ENCODE results near the gene INTS6. TPM values are rescaled to one million over a fixed set of nuclear protein-coding genes. Genes with fewer than 3 reads are reported as not detected.

Gene INTS6
- total RNA-seq, 1 donor from 2014 or later = 23.1 TPM

- no peak within 1 kb of the TSS for H3K27ac ChIP-seq (replicated peaks)
- H3K9me3 ChIP-seq (replicated peaks) = no peaks in the 10 kb centered on the region
- no peaks in the 10 kb centered on the region for H3K36me3 ChIP-seq
- no peaks in the 10 kb centered on the region for H3K4me1 ChIP-seq
- no peak within 1 kb of the TSS for H3K4me3 ChIP-seq
- TF ChIP-seq CTCF (IDR thresholded peaks at IDR 0.05; ENCODE audit: borderline replicate concordance) = no peak
- no peaks in the 10 kb centered on the region for H3K27me3 ChIP-seq (ENCODE audit: low read depth)
- intact Hi-C loops (cut with micrococcal nuclease) = no loop called here
- no peak for DNase-seq
Measured at GRCh38 chr13:51339354-51339753, 113.5 kb downstream of the INTS6 start, which contains the start of gene SERPINE3. SERPINE3 (plus strand) TSS chr13:51339691; CDS start chr13:51341092, 1,401 bp downstream.

GRCh38 chr13:51336746-51337145, 116.1 kb downstream of the INTS6 start:
- no peaks in the 10 kb centered on the region for H3K27me3 ChIP-seq (ENCODE audit: low read depth)
- no peak for DNase-seq
- TF ChIP-seq CTCF (IDR thresholded peaks at IDR 0.05; ENCODE audit: borderline replicate concordance) = no peak
- H3K9me3 ChIP-seq (replicated peaks) = no peaks in the 10 kb centered on the region
- no peaks in the 10 kb centered on the region for H3K4me1 ChIP-seq
- H3K36me3 ChIP-seq = no peaks in the 10 kb centered on the region
- H3K4me3 ChIP-seq = no peak overlapping the region
- no peak overlapping the region for H3K27ac ChIP-seq (replicated peaks)
- intact Hi-C loops (cut with micrococcal nuclease) = no loop called here

- intact Hi-C loops (cut with micrococcal nuclease) = no loop called here
- H3K36me3 ChIP-seq = no peaks in the 10 kb centered on the region
- no peak for TF ChIP-seq CTCF (IDR thresholded peaks at IDR 0.05; ENCODE audit: borderline replicate concordance)
- no peak for DNase-seq
- H3K27me3 ChIP-seq (ENCODE audit: low read depth) = no peaks in the 10 kb centered on the region
- H3K4me3 ChIP-seq = no peak overlapping the region
- H3K9me3 ChIP-seq (replicated peaks) = no peaks in the 10 kb centered on the region
- no peak overlapping the region for H3K27ac ChIP-seq (replicated peaks)
- no peaks in the 10 kb centered on the region for H3K4me1 ChIP-seq
Measured at GRCh38 chr13:51333826-51334225, 119.0 kb downstream of the INTS6 start.

GRCh38 chr13:51333421-51333820, 119.4 kb downstream of the INTS6 start:
- no peak overlapping the region for H3K4me3 ChIP-seq
- no peaks in the 10 kb centered on the region for H3K9me3 ChIP-seq (replicated peaks)
- H3K4me1 ChIP-seq = no peaks in the 10 kb centered on the region
- intact Hi-C loops (cut with micrococcal nuclease) = no loop called here
- no peak for TF ChIP-seq CTCF (IDR thresholded peaks at IDR 0.05; ENCODE audit: borderline replicate concordance)
- no peak overlapping the region for H3K27ac ChIP-seq (replicated peaks)
- no peaks in the 10 kb centered on the region for H3K36me3 ChIP-seq
- no peak for DNase-seq
- no peaks in the 10 kb centered on the region for H3K27me3 ChIP-seq (ENCODE audit: low read depth)

GRCh38 chr13:51332566-51333361, 120.1 kb downstream of the INTS6 start:
- H3K4me3 ChIP-seq = no peak overlapping the region
- no peaks in the 10 kb centered on the region for H3K9me3 ChIP-seq (replicated peaks)
- intact Hi-C loops (cut with micrococcal nuclease) = no loop called here
- no peaks in the 10 kb centered on the region for H3K4me1 ChIP-seq
- H3K27ac ChIP-seq (replicated peaks) = no peak overlapping the region
- no peak for TF ChIP-seq CTCF (IDR thresholded peaks at IDR 0.05; ENCODE audit: borderline replicate concordance)
- DNase-seq = no peak
- H3K36me3 ChIP-seq = no peaks in the 10 kb centered on the region
- H3K27me3 ChIP-seq (ENCODE audit: low read depth) = no peaks in the 10 kb centered on the region
